NB4 (cell line): Measurements from ENCODE around the gene HES4.

Source experiments
- DNase-seq: peaks from one replicate; pipeline ENCODE4 v3.0.0; 2010; ENCODE audit warnings: low read depth
- H3K4me3 ChIP-seq: one replicate; pipeline ENCODE4 v1.5.1; 2011; ENCODE audit warnings: mild to moderate bottlenecking, low read depth, low read length, moderate library complexity
- MYC ChIP-seq: IDR thresholded peaks from 2 replicates; pipeline ENCODE4 v1.6.1; 2011; ENCODE audit warnings: low read depth, low read length
- POLR2A ChIP-seq: IDR thresholded peaks from 2 replicates; pipeline ENCODE4 v1.6.1; 2011; ENCODE audit warnings: mild to moderate bottlenecking; ENCODE audit not compliant: insufficient read length; ENCODE audit errors: extremely low read depth
- TF ChIP-seq, protein P1 (sequence below): IDR thresholded peaks from 2 replicates; pipeline ENCODE4 v1.6.1; 2011; ENCODE audit warnings: low read depth, low read length
- TF ChIP-seq, protein P2 (sequence below): IDR thresholded peaks from one replicate; pipeline ENCODE4 v1.5.1; 2012; ENCODE audit warnings: low read depth, low read length

Gene HES4

DNA sequence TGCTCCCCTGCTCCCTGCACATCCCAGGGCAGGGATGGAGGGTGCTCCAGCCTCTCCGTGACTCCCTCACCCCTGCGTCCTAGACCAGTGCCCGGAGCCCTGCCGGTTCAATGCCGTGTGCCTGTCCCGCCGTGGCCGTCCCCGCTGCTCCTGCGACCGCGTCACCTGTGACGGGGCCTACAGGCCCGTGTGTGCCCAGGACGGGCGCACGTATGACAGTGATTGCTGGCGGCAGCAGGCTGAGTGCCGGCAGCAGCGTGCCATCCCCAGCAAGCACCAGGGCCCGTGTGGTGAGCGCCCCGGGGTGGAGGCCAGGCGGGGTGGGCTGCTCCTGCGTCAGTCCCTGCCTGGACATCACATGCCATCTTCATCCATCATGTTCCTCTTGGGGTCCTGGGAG lies 42.0 kb upstream of the HES4 start:
- no peak for TF ChIP-seq POLR2A
- no peak for TF ChIP-seq MYC
- TF ChIP-seq, protein P1, sequence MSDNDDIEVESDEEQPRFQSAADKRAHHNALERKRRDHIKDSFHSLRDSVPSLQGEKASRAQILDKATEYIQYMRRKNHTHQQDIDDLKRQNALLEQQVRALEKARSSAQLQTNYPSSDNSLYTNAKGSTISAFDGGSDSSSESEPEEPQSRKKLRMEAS: no peak
- TF ChIP-seq, protein P2, sequence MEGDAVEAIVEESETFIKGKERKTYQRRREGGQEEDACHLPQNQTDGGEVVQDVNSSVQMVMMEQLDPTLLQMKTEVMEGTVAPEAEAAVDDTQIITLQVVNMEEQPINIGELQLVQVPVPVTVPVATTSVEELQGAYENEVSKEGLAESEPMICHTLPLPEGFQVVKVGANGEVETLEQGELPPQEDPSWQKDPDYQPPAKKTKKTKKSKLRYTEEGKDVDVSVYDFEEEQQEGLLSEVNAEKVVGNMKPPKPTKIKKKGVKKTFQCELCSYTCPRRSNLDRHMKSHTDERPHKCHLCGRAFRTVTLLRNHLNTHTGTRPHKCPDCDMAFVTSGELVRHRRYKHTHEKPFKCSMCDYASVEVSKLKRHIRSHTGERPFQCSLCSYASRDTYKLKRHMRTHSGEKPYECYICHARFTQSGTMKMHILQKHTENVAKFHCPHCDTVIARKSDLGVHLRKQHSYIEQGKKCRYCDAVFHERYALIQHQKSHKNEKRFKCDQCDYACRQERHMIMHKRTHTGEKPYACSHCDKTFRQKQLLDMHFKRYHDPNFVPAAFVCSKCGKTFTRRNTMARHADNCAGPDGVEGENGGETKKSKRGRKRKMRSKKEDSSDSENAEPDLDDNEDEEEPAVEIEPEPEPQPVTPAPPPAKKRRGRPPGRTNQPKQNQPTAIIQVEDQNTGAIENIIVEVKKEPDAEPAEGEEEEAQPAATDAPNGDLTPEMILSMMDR: no peak
- DNase-seq: no peak

DNA sequence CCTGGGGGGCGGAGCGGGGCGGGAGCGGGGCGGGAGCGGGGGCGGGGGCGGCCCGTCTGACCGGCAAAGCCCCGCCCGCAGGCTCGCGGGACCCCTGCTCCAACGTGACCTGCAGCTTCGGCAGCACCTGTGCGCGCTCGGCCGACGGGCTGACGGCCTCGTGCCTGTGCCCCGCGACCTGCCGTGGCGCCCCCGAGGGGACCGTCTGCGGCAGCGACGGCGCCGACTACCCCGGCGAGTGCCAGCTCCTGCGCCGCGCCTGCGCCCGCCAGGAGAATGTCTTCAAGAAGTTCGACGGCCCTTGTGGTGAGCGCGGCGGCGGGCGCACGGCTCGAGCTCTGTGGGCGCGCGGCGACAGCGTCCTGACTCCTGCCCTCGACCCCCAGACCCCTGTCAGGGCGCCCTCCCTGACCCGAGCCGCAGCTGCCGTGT lies 41.2 kb upstream of the HES4 start:
- H3K4me3 ChIP-seq: no peak overlapping the region
- DNase-seq: no peak
- no peak for TF ChIP-seq POLR2A
- TF ChIP-seq, protein P1: no peak
- TF ChIP-seq, protein P2: no peak
- no peak for TF ChIP-seq MYC

More for the DNA sequence above, 42.0 kb upstream of the HES4 start:
- H3K4me3 ChIP-seq: no peak overlapping the region

DNA sequence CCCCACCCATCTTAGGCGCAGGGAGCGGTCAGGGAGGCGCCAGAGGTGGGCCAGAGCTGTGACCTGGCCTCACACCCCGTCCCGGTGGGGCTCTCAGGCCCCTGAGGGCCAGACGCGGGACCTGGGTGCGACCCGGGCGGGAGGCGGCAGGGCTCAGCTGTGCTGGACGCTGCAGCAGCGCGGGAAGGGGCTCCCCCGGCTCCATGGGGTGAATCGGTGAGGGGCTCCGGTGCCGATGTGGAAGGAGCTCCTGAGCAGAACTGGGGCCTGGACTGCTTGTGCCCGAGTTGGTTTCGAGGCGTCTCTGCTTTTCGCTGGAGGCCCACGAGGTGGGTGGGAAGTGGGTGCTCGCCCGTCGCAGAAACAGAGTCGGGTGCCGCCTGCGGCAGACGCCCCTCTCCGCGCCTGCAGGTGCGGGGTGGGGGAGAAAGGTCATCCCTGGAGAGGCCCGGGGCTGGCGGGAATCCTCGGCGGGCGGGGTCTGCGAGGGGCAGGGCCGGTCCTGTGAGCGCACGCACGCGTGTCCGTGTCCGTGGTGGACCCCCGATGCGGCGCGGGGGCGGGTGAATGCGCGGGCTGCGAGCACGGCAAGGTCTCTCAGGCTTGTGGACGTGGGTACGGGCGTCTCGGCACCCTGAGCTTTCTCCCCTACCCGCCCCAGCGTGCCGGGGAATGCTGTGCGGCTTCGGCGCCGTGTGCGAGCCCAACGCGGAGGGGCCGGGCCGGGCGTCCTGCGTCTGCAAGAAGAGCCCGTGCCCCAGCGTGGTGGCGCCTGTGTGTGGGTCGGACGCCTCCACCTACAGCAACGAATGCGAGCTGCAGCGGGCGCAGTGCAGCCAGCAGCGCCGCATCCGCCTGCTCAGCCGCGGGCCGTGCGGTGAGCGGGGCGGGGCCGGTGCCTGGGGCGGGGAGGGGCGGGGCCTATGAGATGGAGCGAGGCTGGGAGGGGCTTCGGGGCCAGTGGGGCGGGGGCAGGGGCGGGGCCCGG lies 40.4 kb upstream of the HES4 start:
- no peak overlapping the region for H3K4me3 ChIP-seq

DNA sequence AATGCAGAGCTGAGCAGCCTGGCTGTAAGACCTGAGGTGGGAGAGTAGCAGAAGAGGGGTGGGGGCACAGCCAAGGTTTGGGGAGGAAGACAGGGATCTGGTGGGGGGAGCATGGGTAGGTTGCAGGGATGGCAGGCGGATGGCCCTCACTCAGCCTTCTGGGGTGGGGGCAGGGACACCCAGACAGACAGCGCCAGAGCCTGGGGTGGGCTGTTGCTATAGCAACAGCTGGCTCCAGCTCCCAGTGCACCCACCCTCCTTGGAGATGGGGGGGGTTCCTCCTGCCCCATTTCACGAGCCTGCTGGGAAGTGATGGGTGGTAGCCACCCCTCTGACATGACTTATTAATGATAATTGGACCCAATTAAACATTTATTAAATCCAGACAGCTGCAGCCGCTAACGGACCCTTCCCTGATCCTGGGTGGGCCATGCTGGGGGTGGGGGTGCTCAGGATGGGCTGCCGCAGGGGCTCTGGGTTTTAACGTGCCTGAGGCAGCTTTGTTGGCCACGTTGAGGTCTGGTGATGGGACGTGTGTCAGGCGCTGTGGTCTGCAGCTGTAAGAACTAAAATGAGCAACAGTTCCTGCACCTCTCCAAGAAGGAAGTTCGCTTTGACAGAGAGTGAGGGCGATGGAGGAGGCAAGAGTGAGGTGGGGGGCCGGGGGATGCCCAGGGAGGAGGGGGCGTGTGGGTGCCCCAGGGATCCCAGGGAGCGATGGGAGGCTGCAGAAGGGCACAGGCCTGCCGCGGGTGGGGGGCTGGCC lies 39.4 kb upstream of the HES4 start:
- TF ChIP-seq, protein P1: no peak
- TF ChIP-seq, protein P2: no peak
- no peak for TF ChIP-seq POLR2A
- TF ChIP-seq MYC: no peak
- no peak overlapping the region for H3K4me3 ChIP-seq
- peak; percentile 76 for DNase-seq

More for the DNA sequence above, 40.4 kb upstream of the HES4 start:
- TF ChIP-seq, protein P2: no peak
- TF ChIP-seq MYC (no peak), POLR2A (no peak)
- TF ChIP-seq, protein P1: no peak
- DNase-seq: peak; percentile 86

DNA sequence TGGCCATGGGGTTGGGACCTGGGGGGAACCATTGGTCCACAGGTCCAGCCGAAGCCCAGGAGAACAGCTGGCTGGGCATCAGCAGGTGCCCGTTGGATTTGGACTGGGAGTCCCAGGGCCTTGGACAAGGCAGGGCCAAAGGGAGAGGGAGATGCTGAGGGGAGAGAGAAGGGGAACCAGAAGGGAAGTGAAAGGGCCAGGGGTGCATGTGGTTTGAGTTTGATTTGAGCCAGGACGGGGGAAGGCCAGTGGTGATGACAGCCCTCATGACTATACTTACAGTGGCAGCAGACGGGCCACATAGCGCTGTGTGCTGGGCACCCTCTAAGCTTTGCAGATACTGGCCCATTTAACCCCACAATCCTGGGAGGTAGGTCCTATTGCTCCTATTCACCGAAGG lies 38.8 kb upstream of the HES4 start:
- no peak overlapping the region for H3K4me3 ChIP-seq
- TF ChIP-seq MYC: no peak
- TF ChIP-seq, protein P2: no peak
- TF ChIP-seq POLR2A: no peak
- TF ChIP-seq, protein P1: no peak
- DNase-seq: peak; percentile 85
